NCI-H345 (cell line): ENCODE measurements around the gene TSPO.
"Not testable (repeated sequence)": the region's sequence is repeated elsewhere in the genome, so short reads cannot be mapped to it uniquely, and the experiment has no call there.

Source experiments
- DNase-seq: peaks from one replicate; lab custom pipeline; 2025; lab: John Stamatoyannopoulos, UW

TSPO gene

DNA sequence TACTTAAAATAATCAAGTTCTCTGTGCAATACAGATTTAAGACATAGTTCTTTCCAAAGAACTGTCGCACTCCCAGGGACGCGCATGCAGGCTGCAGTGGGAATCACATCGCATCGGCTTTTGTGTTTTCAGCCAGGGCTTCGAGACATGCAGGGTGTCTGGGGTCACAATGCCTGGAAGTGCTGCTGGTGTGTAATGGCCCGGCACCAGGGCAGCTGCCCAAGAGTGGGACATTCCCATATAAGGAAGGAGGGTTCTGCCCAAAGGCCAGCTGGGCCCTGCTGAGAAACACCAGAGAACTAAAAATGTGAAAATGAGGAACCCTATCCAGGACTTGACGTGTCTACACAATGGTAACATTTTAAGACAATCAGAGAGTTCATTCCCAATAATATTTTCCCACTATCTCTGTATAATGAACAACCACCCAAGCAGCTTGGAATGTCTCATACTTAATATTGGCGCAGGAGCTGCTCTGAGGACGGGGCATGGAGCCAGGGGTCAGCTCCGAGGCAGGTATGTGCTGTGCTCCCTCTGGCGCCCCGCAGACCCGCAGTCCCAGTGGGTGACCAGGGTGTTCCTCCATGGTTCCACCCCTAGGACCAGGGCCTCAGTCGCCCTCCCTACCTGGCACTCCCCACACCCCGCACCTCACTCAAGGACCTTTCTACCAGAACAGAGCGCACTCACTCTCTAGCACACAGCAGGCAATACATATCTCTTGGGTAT lies 19.4 kb upstream of the TSPO start:
- no peak for DNase-seq

DNA sequence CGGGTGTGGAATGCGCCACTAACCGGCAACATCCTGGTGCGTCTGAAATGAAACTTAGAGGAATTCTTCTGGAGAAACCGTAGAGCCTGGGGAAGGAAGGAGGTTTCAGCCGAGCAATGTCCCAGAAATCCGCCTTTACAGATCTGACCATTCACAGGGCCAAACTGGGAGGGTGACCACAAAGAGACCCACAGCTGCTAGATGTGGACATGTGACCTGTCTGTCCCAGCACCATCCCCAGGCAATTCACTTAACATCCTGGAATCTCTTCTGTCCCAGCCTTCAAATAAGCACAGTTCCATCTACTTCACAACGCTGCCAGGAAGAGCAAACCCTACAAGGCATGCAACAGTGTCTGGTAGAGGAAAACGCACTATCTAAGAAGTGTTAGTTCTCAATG lies 18.0 kb upstream of the TSPO start:
- DNase-seq: no peak

DNA sequence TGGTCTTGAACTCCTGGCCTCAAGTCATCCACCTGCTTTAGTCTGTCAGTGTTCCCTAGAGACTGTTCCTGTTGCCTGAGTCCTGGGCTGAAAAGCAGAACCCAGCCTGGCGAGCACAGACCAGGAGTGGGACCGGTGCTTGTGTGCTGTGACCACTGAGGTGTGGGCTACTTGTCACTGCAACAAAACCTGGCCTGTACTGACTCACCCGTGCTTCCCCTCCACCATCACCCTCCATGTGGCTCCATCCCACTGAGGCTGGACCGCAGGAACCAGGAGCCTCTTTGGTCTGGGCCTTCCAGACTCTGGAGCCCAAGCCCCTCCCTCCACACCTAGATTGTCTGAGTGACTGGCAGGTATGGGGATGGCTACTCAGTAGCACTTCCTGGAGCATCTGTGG lies 16.8 kb upstream of the TSPO start:
- DNase-seq: no peak

DNA sequence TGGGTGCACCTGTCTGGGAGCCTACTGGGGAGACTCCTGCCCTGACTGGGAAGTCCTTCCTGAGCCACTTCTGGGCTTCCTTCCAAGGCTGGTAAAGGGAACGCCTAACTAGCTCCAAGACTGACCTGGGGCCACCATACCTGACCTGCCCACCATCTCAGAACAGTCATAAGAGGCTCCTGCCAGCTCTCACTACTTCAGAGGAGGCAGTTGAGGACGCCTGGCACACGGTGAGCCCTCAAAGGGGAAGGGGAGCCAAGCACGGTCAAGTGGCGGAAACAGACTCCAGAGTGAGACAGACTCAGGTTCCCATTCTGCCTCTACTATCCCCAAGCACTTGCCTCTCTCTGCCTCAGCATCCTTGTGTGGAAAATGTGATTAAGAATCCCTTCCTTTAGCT lies 15.8 kb upstream of the TSPO start:
- DNase-seq: no peak

DNA sequence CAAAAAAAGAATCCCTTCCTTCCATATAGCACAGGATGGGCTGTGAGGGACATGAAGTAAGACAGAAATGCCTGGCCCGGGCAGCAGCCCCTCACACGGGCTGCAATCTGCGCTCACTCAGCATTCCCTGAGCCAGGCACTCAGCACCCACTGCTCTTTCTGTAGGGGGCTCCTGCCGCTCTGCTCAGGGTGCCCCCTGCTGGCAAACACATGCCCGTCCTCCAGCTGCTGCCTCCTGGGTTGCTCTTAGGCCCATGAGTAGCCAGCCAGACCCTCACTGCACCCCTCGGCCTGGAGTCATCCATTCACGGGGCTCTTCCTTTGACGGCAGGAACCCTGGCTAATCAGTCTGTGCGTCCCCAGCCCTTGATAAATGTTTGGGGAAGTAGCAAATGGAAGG lies 15.1 kb upstream of the TSPO start:
- no peak for DNase-seq

DNA sequence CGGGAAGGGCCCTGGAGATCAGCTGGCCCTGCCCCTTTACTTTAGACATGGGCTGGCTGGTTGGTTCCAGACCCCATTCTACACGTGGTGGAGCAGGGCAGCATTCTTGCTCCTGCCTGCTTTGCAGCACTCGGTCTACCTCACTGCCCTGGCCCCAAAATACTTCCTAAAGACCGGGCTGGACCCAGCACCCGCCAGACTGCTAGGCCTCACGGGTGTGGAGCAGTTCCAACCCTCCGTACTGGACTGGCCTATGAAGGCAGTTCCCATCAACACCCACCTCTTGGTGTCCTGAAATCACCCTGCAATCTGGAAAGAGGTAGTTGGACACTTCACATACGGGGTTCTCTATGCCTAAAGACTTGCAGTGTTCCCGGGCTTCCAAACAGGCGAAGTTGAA lies 14.6 kb upstream of the TSPO start:
- DNase-seq: no peak

DNA sequence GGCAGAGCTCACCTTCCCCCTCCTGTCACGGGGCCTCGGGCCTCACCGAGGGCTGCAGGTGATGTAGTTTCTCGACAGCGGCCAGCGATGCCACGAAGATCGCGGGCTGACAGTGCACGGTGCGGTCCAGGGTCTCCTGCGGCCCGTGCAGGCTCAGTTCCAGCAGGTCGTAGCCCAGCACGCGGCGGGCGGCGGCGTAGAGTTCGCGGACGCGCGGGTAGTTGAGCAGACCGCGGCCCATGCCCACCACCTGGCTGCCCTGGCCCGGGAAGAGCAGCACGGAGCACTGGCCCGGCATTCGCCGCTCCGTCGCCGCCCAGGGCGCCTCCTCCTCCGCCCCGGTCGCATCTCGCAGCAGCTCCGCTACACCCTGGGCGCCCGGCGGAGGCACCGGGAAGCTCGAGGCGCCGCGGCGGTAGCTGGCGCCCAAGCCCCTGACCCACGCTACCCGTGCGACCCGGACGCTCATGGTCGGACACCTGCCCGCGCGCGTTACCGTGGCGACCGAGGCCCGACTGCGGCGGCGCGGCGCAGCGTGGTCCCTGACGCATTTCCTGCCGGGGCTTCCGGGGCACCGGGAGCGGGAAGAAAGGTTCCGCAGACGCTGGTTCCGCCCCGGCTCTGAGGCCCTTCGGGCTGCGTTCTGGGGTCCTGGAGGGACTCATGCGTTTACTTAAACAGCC lies 8.3 kb upstream of the TSPO start, which contains the start of gene MCAT:
Gene MCAT, minus strand, starts transcription at position 519 of the 683 bp plus-strand sequence. Its CDS starts 50 bp downstream, at position 469.
- peak; percentile 78 for DNase-seq

DNA sequence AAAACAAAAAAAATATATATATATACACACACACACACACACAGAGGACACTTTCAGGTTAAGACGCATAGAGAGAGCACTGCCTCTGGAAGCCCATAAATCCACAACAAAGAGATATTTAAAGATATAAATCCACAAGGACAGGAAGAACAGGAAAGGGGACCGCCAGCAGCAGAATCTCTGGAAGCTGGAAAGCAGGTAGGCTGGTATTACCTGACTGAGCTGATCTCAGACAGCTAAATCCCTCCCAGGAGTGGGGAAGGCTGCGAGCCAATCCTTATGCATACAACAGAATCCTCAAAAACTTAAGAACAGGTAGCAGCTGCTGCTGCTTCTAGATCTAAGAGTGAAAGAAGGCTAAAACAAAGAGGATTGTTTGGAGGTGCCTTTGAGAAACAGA lies 6.4 kb upstream of the TSPO start:
- DNase-seq: no peak

DNA sequence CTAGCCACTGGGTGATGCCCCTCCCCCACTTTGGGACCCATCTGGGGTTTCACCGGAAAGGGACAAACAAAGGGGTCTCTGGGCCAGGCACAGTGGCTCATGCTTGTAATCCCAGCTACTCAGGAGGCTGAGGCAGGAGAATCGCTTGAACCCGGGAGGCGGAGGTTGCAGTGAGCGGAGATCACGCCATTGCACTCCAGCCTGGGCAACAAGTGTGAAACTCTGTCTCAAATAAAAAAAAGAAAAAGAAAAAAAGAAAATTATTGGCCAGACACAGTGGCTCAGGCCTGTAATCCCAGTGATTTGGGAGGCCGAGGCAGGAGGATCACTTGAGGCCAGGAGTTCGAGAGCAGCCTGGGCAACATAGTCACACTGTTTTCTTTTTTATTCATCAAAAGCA lies 6.0 kb upstream of the TSPO start:
- not testable (repeated sequence) for DNase-seq

DNA sequence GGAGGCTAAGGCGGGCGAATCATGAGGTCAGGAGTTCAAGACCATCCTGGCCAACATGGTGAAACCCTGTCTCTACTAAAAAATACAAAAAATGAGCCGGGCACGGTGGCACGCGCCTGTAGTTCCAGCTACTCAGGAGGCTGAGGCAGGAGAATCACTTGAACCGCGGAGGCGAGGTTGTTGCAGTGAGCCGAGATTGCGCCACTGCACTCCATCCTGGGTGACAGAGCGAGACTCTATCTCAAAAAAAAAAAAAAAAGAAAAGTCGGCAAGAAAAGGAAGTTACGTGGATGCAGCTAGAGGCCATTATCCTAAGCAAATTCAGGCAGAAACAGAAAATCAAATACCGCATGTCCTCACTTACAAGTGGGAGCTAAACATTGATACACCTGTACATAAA lies 5.0 kb upstream of the TSPO start:
- DNase-seq: not testable (repeated sequence)

DNA sequence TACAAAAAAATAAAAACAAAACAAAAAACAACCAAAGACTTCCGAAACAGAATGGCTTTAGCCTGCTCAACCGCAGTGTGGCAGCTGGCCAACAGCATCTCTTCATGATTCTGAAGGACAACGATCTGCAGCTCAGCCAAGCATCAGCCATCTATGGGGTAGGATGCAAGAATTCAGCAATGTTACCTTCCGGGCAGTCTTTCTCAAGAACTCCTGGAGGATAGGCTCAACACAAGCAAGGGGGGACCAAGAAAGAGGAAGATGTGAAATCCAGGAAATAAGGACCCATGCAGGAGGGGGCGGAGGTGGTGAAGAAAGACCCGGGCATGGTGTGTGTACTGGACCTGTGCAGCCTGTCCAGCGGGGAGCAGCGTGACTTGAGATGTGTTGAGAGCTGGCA lies 3.5 kb upstream of the TSPO start:
- DNase-seq: no peak

DNA sequence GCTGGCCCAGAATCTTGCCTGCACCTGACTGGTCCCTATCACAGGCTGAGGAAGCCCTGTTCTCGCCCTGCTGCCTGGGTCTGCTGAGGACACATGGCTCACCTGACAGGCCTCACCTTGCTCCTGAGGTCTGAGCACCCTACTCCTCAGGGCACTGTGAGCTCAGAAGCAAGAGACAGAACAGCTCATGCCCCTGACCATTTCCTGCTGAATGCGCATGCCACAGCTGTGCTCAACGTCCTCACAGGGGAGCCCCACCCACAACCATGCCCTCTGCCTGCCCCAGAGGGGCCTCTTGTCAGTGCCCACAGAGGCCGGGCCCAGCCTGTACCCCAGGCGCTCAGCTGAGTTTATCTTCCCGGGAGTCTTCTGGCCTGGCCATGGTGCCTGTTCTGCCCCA lies 2.8 kb upstream of the TSPO start:
- DNase-seq: no peak

DNA sequence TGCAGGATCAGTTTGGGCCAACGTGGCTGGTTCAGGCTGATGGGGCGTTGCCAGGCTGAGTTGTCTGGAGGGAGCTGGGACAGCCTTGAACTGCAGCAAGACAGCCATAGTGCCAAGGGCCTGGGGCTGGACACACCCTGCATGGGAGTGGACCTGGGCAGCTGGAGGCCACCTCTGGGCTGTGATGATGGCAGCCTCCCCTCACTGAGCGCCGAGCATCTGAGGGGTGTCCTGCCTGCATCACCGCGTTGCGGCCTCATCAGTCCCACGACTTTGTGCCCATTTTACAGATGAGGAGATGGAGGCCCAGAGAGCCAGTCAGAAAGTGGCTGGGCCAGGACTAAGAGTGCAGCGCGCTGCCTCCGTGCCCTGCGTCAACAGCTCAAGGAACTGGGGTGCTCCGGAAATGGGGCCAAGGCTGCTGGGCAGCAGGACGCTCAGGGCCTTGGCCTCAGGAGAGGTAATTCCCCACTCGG lies 590 bp upstream of the TSPO start:
- no peak for DNase-seq

DNA sequence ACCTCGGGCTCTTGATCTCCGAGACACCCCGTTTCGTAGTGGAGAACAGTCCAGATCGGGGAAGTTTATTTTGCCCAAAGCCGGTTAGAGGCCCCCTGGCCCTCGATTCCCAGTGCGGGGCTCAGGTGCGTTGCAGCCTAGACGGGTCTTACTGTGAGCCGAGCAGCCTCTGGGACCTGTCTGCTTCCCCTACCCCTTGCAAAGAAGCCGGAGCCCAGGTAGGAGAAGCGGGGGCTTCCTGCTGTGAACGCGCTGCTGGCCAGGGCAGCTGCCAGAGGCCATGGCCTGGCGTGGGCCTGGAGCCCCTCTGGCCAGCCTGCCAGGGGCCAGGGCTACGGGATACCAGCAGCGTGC lies 621 bp downstream of the TSPO start:
- DNase-seq: no peak

DNA sequence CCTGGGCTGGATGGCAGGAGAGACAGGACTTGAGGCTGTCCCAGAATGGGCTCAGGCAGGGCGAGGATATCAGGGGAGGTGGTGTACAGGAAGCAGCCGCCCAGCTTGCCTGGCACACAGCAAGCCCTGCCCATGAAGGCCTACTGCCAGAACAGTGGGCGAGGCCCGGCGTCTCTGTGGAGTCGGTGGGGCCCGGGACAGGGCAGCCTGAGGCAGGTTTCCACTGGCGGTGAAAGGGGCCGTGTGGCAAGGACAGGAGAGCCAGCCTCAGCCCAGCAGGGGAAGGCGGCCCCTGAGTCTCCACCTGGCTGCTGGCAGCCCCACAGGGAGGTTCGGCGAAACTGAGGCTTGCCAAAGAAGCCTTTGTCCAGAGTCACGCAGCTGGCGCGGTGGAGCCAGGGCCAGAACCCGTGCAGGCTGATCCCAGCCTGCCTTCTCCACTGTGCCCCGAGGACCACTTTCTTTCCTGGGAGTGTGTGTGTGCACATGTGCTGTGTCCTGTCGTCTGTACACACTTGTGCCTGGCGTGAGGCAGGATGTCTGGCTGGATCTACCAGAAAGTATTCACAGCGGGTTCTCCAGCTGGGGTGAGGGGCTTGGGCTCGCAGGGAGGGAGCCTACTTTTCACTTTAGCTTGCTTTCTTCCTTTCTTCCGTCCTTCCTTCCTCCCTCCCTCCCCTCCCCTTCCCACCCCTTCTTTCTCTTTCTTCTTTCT lies 1.2 kb downstream of the TSPO start:
- DNase-seq: peak; percentile 24

DNA sequence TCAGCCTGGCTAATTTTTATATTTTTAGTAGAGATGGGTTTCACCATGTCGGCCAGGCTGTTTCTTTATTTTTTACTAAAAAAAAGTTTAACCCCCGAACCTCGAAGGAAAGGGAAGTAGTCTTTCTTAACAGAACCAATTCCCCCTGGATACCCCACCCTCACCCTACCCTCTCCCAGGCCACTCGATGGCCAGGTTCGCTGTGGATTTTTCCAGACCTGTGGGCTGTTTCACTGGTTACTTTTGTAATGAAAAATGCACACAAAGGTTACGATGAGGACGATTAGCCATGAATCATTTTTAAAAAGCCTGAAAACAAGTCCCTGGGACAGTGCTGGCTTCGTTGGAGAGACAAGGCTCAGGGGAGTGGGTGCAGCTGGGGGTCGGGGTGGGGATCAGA lies 2.5 kb downstream of the TSPO start:
- DNase-seq: no peak

DNA sequence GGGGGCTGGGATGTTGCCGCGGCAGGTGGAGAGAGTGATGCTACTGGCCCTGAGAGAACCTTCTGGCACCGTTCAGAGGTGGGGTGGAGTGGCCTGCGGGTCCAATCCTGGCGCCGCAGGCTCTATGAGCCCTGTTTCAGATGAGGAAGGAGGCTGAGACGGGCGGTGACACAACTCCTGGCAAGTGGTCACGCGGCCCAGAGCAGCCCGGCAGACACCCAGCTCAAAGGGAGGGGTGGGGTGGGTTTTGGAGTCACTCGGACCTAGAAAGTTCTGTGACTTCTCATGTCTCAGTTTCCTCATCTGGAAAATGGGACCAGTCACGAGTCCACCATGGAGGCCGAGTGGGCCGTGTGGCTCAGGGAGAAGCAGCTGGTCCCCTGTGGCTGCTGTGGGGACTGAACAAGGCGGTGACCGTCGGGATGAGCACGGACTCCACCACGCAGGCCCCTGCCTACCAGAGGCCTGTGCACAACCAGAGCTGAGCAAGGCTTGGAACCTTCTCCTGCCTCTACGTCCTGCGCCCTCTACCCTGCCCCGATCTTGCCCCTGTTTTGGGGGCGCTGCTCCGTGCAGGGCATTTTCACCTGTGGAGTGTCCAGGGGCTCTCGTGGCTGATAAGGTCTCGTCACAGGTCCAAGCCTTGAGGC lies 3.7 kb downstream of the TSPO start:
- no peak for DNase-seq

DNA sequence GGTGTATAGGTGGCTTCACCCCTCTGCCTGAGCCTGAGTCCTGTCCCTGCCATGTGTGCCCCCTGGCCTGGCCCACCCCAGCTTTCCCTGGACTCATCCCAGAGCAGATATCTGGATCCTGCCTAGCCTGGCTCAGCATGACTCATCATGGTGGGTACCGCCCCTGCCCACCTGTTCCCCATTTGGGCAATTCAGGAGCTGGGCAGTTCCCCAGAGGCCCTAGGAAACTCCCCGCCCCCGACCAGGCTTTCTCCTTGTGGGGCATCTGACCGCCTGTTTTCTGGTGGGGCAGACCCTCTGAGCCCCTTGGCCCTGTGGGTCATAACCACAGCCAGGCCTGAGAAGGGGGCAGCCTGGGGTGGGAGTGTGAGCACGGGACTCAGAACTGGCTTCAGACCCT lies 4.4 kb downstream of the TSPO start:
- DNase-seq: no peak

DNA sequence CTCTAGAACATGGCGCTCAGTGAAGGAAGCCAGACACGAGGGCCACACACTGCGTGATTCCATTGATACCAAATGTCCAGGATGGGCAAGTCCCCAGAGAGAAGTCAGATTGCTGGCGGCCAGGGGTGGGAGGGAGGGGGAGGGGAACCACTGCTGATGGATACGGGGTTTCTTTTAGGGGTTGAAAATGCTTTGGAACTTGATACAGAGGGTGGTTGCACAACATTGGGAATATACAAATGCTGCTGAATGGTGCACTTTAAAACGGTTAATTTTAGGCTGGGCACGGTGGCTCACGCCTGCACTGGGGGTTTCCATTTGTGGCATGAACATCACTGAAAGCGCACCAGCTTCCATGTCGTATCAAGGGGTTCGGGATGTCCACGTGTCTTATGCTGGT lies 5.1 kb downstream of the TSPO start:
- DNase-seq: no peak

DNA sequence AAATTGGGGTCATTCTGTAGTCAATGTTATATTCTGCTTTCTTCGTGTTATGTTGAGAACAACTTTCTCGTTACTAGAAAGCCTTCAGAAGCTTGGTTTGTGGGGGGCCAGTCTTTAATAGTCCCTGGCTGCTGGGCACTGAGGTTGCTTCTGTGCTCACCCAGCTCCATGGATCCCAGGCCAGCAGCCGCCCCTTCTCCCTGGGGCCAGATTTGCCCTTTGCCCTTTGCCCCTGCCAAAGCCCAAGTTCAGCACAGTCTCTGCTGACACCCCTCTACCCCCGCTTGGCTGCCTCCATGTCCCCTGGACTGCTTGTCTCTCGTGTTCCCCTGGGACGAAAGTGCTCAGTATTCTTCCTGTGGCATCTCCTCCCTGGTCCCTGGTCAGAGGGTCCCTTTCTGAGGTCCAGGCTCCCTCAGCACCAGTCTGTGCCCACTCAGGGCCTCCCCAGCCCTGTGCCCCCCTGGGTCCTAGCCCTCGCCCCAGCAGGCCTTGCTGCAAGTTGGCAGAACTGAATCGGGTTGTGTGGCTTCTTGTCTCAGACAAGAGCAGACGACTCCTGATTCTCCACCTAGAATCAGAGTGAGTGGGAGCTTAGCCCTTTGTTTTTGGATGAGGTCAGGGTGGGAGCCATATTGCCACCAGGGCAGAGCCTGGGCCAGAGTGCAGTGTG lies 6.7 kb downstream of the TSPO start:
- DNase-seq: no peak

DNA sequence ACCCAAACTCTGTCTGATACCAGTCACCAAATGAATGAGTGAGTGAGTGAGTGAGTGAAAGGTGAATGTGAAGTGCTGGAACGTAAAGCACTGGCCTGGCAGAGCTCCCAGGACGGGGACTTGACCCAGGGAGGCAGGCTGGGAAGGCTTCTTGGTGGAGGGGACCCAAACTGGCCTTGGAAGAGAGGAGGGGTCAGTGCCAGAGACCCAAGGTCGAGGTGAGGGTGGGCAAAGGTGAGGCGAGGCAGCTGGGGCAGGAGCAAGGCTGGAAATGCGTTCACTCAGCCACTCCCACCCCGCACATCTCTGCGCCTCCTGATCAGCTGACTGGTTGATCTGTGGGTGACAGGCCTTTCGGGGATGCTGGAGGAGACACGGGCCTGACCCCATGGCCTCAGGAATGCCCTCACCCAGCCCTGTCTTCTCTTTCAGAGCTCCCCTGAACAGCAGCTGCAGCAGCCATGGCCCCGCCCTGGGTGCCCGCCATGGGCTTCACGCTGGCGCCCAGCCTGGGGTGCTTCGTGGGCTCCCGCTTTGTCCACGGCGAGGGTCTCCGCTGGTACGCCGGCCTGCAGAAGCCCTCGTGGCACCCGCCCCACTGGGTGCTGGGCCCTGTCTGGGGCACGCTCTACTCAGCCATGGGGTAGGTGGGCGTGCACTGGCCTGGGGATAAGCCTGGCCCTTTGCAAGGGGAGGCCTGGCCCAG lies 7.6 kb downstream of the TSPO start:
- no peak for DNase-seq
